Aorta (tissue), 5 donors: ENCODE data around the gene COBL. TPM values are rescaled to one million over a fixed set of nuclear protein-coding genes. Genes with fewer than 3 reads are reported as not detected.

Source experiments
- ATAC-seq: fragments of 200-7000 bp; cut with Tn5 transposase; one replicate; pipeline ENCODE4 v1.9.1; 2022; ENCODE audit warnings: moderate library complexity; ENCODE audit not compliant: low FRiP score
- DNase-seq, 2 donors: peaks; one replicate each; pipeline ENCODE4 v3.0.0-alpha.2; 2020
- H3K27ac ChIP-seq, 2 donors: one replicate each; pipeline ENCODE4 v1.5.1; 2013; ENCODE audit warnings: low read length in 2 of 2, mild to moderate bottlenecking in 2 of 2, moderate library complexity in 2 of 2, control low read depth in 1 of 2, inconsistent platforms in 1 of 2, low read depth in 1 of 2
- H3K27me3 ChIP-seq, 2 donors: one replicate each; pipeline ENCODE4 v1.6.1; 2013; ENCODE audit warnings: control low read depth in 1 of 2, low read length in 1 of 2, mild to moderate bottlenecking in 1 of 2, moderate library complexity in 1 of 2; ENCODE audit not compliant: insufficient read depth in 2 of 2, control insufficient read depth in 1 of 2
- H3K36me3 ChIP-seq, 2 donors: one replicate each; pipeline ENCODE4 v1.6.1; 2013; ENCODE audit warnings: control low read depth in 1 of 2, low read length in 1 of 2, mild to moderate bottlenecking in 1 of 2; ENCODE audit not compliant: insufficient read depth in 2 of 2, control insufficient read depth in 1 of 2
- H3K4me1 ChIP-seq, 2 donors: one replicate each; pipeline ENCODE4 v1.6.1; 2013; ENCODE audit warnings: low read length in 2 of 2, control low read depth in 1 of 2, mild to moderate bottlenecking in 1 of 2, moderate library complexity in 1 of 2; ENCODE audit not compliant: insufficient read depth in 2 of 2, control insufficient read depth in 1 of 2
- H3K4me3 ChIP-seq, 2 donors: one replicate each; pipeline ENCODE4 v1.5.1; 2013; ENCODE audit warnings: low read length in 2 of 2, control low read depth in 1 of 2, mild to moderate bottlenecking in 1 of 2
- H3K9me3 ChIP-seq: one replicate; pipeline ENCODE4 v1.6.1; 2013; ENCODE audit warnings: mild to moderate bottlenecking, low read length; ENCODE audit not compliant: control insufficient read depth
- WGBS, 2 donors: extraction: QIAGEN DNeasy Blood & Tissue Kit; methylation state at CpG; one replicate each; pipeline ENCODE4 v1.1.7; 2013; 5-methylcytosine and 5-hydroxymethylcytosine counted together
- intact Hi-C, 2 donors: fragments of 100-400 bp; cut with DNase I; formaldehyde crosslinking; loops; one replicate each; pipeline versions ENCODE4 v1.14.2 to v1.15.0; 2022
- polyA plus RNA-seq, 2 donors: library from polyadenylated mRNA; stranded (reverse); fragments of 200-250 nt; gene quantifications; one replicate each; pipeline ENCODE4 v1.2.3, GENCODE V29; 2013
- total RNA-seq, 2 donors: library from RNA; stranded (reverse); fragmentation: NEBNext Ultra II Directional; extraction: Animal tissue kit (Norgen Biotek cat#: 25700); gene quantifications; one replicate each; pipeline ENCODE4 v1.2.1, GENCODE V29; 2021
- donor health status: healthy with polysubstance abuse.
- donor health status: Bipolar disorder and iron deficiency.
- donor health status: DM: no; HTN: no; CAD: no.
- donor health status: DM: no; HTN: no; CAD: no.
- donor health status: DM: yes; HTN: yes; CAD: no.

Gene COBL
- total and polyA plus RNA-seq, 4 donors, result 0.31 to 5.3 (median 1.1) TPM

DNA sequence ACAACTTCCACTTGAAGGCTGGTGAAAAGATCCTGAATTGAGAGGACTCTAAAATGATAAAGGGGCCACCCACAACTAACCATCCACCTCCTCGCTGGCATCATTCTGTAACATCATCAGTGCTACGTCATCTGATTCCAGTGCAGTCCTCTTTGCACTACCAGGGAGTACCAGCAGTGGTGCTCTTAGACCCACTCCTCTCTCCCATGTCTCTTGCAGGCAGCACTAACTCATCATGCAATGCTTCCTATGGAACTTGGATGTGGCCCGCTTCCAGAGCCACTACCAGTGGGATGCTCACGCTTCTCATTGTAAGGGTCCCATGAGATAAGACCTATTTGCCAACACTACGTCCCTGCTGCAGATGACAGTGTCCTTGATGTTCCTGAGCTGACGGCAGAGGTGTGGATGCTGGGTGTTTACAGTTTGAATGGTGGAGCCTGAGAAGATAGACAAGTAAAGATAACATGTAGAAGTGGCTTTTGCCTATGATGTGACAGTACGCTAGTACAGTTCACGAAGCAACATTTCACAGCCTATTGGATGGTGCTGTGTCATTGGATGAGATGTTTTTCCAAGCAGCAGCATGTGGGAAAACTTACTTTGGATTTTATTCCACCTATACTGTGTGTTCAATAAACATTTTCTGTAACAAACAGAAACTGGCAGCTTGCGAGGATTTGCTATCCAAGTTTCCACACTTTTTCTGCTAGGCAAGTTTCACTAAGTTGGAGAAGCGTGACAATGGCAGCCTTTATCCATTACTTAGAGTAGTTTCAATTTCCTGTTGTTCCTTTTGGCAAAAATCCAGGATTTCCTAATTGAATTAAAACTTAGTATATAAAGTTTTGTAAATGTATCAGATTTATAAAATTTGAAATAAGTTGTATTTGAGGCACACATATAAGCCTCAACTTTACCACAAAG is 35.8 kb upstream of the COBL start:
- no peak for ATAC-seq
- H3K9me3 ChIP-seq, result no peaks in the 10 kb centered on the region
- H3K27me3 ChIP-seq, result no peaks in the 10 kb centered on the region

DNA sequence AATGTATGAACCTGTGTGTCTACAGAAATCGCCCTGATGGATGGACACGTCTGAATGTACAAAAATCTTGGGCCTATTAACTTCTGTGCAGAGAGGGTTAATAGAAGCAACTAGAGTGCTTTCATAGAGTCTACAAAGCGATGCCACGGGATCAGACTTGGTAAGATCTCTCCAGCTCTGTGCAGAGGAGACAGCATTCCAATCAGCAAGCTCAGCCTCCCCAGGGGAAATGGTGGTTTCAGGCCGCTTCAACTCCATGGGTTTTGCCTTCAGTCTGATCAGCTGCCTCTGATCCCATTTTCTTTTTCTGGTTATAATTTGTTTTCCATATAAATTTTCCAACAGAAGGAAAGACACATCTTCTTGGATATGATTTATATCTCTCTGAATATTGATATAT is 35.1 kb upstream of the COBL start:
- 40 to 45% methylated on average over 5 of the region's 5 CpGs for WGBS, 2 donors
- no peak for DNase-seq
- no peak for ATAC-seq
- H3K27ac ChIP-seq, result no peak overlapping the region
- H3K27me3 ChIP-seq, result no peaks in the 10 kb centered on the region
- H3K36me3 ChIP-seq, result no peaks in the 10 kb centered on the region
- H3K9me3 ChIP-seq, result no peaks in the 10 kb centered on the region
- no peak overlapping the region for H3K4me3 ChIP-seq
- intact Hi-C loops, result no loop called here
- no peaks in the 10 kb centered on the region for H3K4me1 ChIP-seq

More for the DNA sequence above, 35.8 kb upstream of the COBL start:
- Histone ChIP-seq H3K4me3 (no peak overlapping the region), H3K4me1 (no peaks in the 10 kb centered on the region), H3K27ac (no peak overlapping the region), H3K36me3 (no peaks in the 10 kb centered on the region)
- intact Hi-C loops, result no loop called here
- no peak for DNase-seq
- WGBS, 2 donors, result 77% methylated on average over 10 of the region's 10 CpGs

- intact Hi-C loops, result no loop called here
- WGBS, 2 donors, result 8 to 23% methylated on average over 1 of the region's 1 CpG
- H3K4me3 ChIP-seq, result no peak overlapping the region
- H3K9me3 ChIP-seq, result no peaks in the 10 kb centered on the region
- H3K4me1 ChIP-seq, result no peaks in the 10 kb centered on the region
- ATAC-seq (no peak), DNase-seq (no peak)
- H3K36me3 ChIP-seq, result no peaks in the 10 kb centered on the region
- no peaks in the 10 kb centered on the region for H3K27me3 ChIP-seq
- no peak overlapping the region for H3K27ac ChIP-seq
Measured at GRCh38 chr7:51350546-51350896, 33.9 kb upstream of the COBL start.

DNA sequence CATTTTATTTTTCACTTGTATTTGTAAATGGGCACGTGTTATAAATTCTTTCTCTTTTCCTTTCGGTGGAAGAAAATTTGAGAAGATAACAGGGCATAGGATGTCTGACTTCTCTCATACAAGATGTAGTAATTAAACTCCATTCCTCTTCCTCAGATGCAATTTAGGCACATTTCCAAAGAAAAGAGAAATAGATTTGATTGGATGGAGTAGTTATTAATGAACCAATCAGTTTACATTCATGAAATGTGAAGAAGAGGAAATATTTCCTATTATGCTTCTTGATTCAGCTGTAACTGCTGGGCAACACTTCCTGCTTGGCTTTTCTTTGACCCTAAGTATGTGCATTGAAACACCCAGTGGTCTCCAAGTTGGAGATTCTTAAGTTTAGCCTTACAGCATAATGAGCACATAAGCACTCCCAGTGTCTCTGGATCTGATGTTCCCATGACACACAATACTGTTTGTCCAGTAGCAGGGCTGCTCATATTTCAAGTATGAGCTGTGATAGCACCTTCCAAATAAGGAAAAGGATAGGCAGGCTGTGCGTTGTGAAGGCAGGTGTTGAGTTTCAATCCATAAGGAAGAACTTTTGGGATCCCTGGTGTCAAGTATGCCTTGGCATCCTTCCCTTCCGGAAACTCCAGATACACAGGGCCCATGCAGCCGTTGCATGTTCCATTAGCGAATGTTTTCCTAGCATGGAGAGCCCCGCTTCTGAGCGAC is 33.4 kb upstream of the COBL start:
- WGBS, 2 donors, result 39 to 44% methylated on average over 8 of the region's 8 CpGs
- no peak overlapping the region for H3K27ac ChIP-seq

DNA sequence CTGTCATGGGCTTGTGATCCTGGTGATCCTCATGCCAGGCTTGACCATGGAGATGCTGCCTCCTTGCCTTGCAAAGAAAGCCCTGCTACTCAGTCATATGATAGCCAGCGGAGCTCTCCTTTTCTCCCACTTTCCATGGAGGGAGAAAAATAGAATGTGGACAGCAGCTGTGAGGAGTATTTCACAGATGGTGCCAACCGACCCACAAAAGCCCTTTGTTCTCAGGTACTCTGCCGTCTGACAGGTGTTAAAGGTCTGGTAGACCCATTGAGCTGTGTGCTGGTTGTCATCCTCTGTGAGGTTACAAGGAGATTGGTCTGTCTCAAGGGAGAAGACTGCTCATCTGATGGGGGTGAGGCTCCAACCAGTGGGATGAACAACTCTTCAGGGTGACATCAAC is 29.5 kb upstream of the COBL start:
- Histone ChIP-seq H3K27ac (no peak overlapping the region), H3K27me3 (no peaks in the 10 kb centered on the region), H3K4me1 (no peaks in the 10 kb centered on the region), H3K9me3 (no peaks in the 10 kb centered on the region), H3K36me3 (no peaks in the 10 kb centered on the region), H3K4me3 (no peak overlapping the region)
- no peak for DNase-seq
- no peak for ATAC-seq
- intact Hi-C loops, result no loop called here
- 53 to 63% methylated on average over 3 of the region's 3 CpGs for WGBS, 2 donors

More for the DNA sequence above, 33.4 kb upstream of the COBL start:
- H3K4me3 ChIP-seq, result no peak overlapping the region
- intact Hi-C loops, result no loop called here
- ATAC-seq (no peak), DNase-seq (no peak)
- H3K36me3 ChIP-seq, result no peaks in the 10 kb centered on the region
- H3K27me3 ChIP-seq, result no peaks in the 10 kb centered on the region
- H3K9me3 ChIP-seq, result no peaks in the 10 kb centered on the region
- no peaks in the 10 kb centered on the region for H3K4me1 ChIP-seq

DNA sequence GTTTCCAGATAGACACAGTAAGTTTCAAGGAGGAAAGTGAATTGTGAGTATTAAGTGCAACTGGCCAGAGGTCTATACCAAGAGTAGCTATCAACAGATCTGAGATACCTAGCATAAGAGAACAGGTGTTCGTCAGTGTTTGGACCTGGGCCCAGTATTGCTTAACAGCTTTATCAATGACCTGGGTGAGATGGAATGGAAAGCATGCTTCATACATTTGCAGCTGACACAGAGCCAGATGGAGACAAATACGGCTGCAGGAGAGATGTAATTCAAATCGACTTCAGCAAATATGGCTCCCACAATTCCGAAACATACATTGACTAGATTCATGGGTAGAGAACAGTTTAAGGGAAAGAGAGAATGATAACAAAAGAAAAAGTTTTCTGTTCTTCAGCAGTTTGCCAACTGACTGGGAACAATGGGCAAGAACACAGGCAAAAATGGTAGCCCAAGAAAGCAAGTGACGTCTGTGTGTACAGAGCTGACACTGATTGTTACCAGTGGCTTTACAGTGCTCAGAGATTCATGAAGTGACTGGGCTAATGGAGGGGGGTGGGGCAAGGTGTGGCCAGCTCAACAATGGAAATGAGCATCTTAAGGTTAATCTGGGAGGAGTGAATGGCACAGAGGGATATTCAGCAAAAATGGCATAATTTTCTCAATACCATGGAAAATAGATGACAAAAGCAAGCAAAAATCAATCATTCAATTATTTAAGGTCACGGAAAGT is 28.0 kb upstream of the COBL start:
- intact Hi-C loops, result no loop called here
- Histone ChIP-seq H3K4me1 (no peaks in the 10 kb centered on the region), H3K27me3 (no peaks in the 10 kb centered on the region), H3K9me3 (peaks cover 1% of the 10 kb centered on the region), H3K27ac (no peak overlapping the region), H3K4me3 (no peak overlapping the region), H3K36me3 (no peaks in the 10 kb centered on the region)
- 64% methylated on average over 6 of the region's 6 CpGs for WGBS, 2 donors
- ATAC-seq (no peak), DNase-seq (no peak)

DNA sequence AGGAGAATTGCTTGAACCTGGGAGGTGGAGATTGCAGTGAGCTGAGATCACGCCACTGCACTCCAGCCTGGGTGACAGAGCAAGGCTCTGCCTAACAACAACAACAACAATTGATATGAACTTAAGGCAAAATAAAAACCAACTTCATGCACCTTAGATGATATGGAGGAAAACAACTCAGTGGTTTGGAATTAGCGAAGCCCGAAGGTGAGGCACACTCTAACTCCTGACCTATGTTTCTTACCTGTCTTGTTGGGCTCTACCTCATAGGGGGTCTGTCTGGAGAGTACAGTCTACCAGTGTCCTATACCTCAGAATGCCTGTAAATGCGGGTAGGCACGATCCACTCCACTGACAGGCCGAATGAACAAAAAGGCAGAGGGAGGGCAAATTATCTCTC is 24.3 kb upstream of the COBL start:
- DNase-seq, result no peak
- Histone ChIP-seq H3K27ac (no peak overlapping the region), H3K27me3 (no peaks in the 10 kb centered on the region), H3K9me3 (peaks cover 1% of the 10 kb centered on the region), H3K36me3 (no peaks in the 10 kb centered on the region), H3K4me1 (no peaks in the 10 kb centered on the region), H3K4me3 (no peak overlapping the region)
- intact Hi-C loops, result no loop called here
- WGBS, 2 donors, result 89 to 90% methylated on average over 6 of the region's 6 CpGs
- no peak for ATAC-seq

DNA sequence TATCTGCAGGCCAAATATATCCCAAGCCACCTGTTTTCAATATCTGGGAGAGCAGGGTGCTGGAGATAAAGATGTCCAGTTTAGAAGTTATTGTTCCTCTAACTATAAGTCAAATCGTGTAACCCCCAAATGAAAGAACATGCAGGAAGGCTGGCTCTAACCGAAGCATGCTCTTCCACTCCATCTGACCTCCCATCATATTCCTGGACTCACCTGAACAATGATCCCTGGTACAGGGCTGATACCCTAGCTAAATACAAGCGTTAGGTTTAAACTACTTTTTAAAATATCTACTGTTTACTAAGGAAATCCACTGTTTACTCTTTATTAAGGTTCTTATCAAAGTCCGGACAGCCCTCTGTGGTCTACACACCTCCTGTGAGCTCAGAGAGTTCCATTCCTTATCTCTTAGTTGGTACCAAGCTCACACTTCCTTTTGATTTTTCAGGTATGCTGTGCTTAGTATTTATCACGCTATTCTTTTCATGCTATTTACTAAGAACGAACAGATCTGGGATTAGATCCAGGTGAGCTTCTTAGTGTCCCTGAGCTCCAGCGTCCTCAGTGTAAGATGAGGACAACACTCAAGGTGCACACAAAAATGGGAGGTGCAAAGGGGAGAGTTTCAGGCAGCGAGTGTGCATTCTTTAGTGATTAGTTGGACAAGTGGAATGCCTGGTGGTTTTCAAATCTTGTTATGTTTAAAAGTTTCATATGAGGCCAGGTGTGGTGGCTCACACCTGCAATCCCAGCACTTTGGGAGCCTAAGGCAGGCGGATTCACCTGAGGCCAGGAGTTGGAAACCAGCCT is 23.6 kb upstream of the COBL start:
- Histone ChIP-seq H3K9me3 (peaks cover 1% of the 10 kb centered on the region), H3K27ac (no peak overlapping the region), H3K4me1 (no peaks in the 10 kb centered on the region), H3K36me3 (no peaks in the 10 kb centered on the region), H3K4me3 (no peak overlapping the region), H3K27me3 (no peaks in the 10 kb centered on the region)
- DNase-seq (no peak), ATAC-seq (no peak)
- WGBS, 2 donors, result 67 to 80% methylated on average over 9 of the region's 9 CpGs
- intact Hi-C loops, result no loop called here
